GM12874 (cell line): Measurements from ENCODE around the gene EHBP1L1.

Source experiments
- TF ChIP-seq, protein P1 (sequence below): IDR thresholded peaks from 2 replicates; pipeline ENCODE4 v1.5.1; 2011; ENCODE audit warnings: low read depth, mild to moderate bottlenecking, control low read depth, low read length, moderate library complexity; ENCODE audit not compliant: insufficient read depth

The EHBP1L1 gene

DNA sequence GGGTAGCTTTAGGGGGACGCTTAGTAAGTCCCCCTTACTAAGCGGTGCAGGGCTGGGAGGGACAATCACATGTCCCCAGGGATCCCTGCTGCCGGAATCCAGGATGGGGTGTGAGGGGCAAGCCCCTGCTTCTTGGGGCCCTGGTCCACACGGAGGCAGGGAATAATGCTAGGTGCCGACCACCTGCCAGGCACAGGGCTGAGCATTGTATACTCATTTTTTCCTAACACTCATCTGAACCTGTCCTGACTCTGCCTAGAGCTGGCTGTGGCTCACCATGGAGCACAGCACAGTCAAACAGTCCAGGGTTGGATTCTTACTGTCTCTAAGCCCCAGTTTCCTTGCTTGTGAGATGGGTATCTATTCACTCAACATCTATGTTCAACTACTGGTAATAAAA, 16.3 kb upstream of the EHBP1L1 start:
- TF ChIP-seq, protein P1, sequence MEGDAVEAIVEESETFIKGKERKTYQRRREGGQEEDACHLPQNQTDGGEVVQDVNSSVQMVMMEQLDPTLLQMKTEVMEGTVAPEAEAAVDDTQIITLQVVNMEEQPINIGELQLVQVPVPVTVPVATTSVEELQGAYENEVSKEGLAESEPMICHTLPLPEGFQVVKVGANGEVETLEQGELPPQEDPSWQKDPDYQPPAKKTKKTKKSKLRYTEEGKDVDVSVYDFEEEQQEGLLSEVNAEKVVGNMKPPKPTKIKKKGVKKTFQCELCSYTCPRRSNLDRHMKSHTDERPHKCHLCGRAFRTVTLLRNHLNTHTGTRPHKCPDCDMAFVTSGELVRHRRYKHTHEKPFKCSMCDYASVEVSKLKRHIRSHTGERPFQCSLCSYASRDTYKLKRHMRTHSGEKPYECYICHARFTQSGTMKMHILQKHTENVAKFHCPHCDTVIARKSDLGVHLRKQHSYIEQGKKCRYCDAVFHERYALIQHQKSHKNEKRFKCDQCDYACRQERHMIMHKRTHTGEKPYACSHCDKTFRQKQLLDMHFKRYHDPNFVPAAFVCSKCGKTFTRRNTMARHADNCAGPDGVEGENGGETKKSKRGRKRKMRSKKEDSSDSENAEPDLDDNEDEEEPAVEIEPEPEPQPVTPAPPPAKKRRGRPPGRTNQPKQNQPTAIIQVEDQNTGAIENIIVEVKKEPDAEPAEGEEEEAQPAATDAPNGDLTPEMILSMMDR: no peak

DNA sequence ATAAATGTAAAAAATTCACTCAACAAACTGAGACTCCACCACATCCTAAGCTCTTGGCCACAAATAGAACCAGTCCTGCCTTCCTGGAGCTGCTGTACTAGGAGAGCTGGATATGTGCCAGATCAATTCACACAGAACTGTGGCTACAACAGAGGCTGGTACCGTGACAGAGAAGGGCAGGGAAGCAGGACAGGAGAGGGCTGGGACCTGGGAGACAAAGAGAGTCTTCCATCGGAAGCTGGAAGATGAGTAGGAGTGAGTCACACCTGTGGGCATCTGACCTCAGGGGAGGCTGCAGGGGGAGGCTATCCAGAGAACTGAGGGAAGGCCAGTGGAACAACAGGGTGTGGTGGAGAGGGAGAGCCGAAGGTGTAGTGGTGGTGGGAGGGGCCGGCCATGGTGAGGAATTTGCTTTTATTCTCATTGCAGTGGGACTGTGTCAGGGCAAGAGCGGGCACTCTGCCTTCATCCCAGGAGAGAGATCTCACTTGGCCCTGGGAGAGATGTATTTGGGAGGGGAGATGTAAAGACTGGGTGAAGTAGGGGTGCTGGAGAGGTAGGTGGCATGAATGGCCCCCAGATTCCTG, 15.8 kb upstream of the EHBP1L1 start:
- TF ChIP-seq, protein P1: no peak

DNA sequence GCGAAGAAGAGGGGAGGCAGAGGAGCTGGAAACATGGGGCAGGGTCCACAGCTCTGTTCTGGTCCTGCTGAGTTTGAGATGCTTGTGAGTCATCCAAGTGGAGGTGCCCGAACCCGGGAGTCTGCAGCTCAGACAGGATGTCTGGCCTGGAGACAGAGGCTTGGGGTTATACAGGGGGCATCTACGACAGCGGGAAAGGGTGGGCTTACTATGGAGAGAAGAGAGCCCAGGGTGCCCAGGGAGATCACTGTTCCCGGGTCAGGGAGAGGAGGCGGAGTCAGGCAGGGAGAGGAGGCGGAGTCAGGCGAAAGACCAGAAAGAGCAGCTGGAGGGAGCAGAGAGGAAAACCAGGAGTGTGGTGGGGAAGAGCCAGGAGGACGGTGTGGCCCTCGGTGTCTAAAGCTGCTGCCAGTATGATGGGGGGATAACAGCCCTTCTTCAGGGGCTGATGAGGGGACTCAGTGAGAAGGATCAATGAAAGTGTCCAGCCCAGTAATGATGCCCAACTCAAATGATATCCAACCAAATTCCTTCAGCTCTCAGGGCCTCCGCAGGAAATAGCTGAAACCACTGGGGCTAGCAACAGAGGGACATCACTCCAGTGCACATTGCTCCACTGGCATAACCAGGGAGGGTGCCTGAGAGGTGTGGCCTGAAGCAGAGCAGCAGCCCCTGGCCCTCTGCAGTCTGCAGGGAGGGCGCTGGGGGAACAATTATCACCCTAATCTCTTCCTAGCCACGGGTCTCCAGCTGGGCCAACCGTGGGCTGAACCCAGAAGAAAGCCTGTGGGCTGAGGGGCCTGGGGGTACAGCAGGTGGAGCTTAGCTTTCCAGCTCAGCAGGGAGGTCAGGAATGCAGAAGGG, 15.1 kb upstream of the EHBP1L1 start:
- TF ChIP-seq, protein P1: no peak

DNA sequence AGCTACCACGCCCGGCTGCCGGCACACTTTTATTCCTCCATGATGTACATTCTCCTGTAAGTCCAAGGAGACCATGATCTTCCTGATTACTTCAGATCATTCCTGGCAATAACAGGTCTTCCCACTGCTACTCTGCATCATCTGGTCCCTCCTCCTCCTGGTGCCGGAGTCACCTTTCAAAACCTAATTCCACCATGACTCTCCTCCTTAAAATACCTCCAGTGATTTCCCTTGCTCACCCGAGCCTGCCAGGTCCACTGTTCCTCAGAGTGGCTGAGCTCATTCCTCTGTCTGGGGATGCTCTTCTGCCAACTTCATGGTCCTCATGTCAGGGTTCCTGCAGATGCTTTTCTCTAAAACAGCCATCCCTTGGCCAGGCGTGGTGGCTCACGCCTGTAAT, 13.8 kb upstream of the EHBP1L1 start:
- TF ChIP-seq, protein P1: no peak

DNA sequence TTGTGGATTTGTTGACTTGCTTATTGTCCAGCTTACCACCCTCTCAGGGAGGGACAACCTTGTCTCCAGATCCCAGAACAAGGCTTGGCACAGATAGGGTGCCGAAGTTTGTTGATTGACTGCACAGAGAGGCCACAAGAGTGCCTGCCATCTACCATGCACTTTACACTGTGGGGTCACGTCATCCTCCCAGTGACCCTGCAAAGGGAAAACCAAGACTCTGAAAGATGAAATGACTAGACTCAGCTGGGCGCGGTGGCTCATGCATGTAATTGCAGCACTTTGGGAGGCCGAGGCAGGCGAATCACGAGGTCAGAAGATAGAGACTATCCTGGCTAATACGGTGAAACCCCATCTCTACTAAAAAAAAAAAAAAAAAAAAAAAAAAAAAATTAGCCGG, 13.1 kb upstream of the EHBP1L1 start:
- TF ChIP-seq, protein P1: no peak

DNA sequence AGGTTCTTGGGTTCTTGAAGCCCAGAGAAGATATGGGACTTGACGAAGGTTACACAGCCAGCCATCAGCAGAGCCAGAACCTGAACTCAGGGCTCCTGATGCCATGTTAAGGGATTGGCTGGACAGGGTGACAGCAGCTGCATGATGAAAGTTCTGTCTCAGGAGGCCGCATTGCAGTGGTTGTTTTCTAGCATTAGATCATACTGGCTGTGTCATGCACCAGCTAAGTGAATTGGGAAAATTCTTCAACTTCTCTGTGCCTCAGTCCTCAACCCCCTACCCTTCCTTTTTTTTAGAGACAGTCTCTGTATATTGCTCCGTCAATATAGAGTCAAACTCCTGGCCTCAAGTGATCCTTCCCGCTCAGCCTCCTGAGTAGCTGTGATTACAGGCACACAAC, 12.3 kb upstream of the EHBP1L1 start:
- TF ChIP-seq, protein P1: no peak

DNA sequence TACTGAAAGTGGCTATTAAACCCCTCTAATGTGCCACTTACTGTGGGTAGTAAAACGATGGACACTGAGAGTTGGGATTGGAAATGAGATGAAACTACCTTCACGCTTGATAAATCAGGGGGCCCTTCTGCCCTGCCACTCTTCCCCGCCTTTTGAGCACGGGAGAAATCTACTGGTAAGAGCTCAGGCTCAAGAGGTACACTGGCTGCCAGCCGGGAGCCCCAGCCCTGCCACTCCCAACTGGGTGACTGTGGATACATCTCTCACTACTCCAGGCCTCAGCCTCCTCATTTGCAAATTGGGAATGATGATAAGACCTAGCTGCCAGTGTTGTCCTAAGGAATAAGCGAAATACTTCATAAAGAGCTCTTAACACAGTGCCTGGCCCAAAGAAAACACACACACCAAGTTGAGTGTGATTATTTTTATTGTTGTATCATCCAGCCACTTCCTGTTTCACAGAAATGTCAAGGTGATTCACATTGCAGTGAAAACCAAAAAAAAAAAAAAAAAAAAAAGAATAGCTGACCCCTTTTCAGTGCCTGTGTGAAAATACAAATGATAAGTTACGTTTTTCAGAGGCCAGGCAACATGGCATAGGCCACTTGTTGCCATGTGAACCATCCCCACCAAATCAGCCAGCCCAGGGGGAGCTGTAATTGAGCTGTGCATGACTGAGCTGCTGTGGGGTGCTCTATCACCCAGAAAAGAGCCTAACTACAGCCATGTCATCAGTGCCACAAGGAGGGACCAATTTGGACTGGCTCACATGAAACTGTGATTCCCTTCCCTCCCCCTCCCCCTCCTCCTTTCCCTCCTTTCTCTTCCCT, 10.0 kb upstream of the EHBP1L1 start:
- TF ChIP-seq, protein P1: no peak
